C4-2B (cell line): Measurements from ENCODE around the gene MS4A4E.
A peak's percentile ranks its signal among the peaks of the same experiment; 100 is the strongest.
"Not testable (repeated sequence)": the region's sequence is repeated elsewhere in the genome, so short reads cannot be mapped to it uniquely, and the experiment has no call there.

Experiments used
- H3K27ac ChIP-seq: fragments of 450-650 bp; 2 replicates; pipeline ENCODE4 v1.5.1; 2017
- CTCF ChIP-seq: fragments of 450-650 bp; conservative IDR thresholded peaks from 2 replicates; pipeline ENCODE4 v1.5.1; 2017; ENCODE audit warnings: mild to moderate bottlenecking
- ZFX ChIP-seq: fragments of 450-650 bp; IDR thresholded peaks from 2 replicates; pipeline ENCODE4 v1.6.1; 2017

The MS4A4E gene

DNA sequence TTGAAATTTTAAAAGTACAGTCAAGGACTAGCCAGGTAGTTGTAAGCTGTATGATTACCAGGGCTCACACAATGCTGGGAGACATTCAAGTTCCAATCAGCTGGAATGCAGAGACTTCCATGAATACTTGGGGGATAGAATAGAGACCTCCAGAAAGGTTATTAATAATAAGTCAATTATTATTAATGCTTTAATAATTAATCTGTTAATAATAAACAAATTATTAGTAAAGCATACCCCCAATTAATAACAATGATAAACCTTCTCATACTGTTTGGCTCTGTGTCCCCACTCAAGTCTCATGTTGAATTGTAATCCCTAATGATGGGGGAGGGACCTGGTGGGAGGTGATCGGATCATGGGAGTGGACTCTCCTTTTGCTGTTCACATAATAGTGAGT, 45.5 kb downstream of the MS4A4E start:
- TF ChIP-seq CTCF (no peak), ZFX (no peak)
- H3K27ac ChIP-seq: no peak overlapping the region

DNA sequence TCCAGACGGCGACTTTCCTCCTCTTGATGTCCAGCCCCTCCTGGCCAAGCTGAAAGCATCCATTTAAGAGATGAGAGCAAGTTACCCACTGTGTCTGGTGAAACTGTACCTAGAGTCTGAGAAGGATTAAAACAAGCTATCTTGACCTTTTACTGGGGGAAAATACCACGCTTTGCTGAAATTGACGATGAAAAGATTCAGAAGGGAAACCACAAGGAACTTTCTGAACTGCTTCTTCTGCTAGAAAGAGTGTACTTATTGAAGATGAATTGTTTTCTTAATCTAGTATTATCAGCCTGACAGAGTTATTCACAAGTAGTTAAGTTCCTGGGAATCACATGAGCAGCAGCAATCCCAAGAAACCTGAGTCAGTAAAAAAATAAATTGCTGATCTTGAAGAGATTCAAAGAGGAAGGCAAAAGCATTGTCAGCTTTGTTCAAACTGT, 47.0 kb downstream of the MS4A4E start:
- no peak overlapping the region for H3K27ac ChIP-seq
- TF ChIP-seq ZFX: no peak
- no peak for TF ChIP-seq CTCF

- TF ChIP-seq CTCF (no peak), ZFX (no peak)
- no peak overlapping the region for H3K27ac ChIP-seq
Measured at GRCh38 chr11:60194511-60194910, 48.4 kb downstream of the MS4A4E start.

DNA sequence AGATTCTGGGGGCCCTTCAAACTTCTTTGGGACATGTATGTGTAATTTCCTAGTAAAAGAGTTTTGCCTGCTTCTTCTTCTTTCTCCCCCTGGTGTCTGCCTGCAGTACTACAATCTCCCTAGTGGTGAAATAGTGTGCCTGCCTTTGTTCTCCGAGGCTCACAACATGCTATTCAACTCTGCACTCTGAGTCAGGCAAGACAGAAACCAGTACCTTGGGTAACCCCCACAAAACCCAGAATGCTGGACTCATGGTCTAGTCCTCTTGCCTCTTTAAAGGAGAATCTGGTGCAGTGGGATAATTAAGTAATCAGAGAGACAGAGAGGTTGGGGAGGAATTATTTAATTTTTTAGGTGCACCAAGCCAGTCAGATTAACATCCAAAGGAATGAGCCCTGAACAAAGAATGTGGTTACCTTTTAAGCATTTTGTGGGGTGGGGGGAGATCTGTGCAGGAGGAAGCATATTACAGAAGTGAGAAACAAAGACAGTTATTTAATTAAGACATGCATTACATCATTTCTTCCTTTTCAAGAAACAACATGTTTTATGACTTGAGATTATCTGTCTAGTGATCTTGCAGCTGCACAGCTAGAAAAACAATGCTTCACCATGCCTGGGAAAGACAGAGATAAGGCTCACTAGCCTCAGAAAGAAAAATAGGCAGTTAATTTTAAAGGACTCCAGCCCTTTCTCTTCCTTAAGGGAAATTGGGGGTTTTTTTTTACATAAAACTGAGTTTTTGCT, 49.1 kb downstream of the MS4A4E start:
- TF ChIP-seq CTCF (peak; percentile 90), ZFX (no peak)
- no peak overlapping the region for H3K27ac ChIP-seq

DNA sequence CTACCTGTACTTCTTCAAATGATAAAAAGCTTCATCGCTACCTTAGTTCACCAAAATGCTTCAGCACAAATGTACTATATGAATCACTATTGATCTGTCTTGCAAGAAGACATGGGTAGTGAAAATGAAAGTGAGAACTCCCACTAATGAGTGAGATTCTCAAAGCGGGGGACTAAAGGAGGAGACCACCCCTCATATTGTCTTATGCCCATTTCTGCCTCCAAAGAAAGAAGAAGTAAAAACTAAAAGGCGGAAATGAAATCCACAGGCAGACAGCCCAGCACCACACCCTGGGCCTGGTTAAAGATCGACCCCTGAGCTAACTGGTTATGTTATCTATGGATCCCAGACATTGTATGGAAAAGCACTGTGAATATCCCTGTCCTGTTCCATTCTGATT, 50.4 kb downstream of the MS4A4E start:
- H3K27ac ChIP-seq: not testable (repeated sequence)

DNA sequence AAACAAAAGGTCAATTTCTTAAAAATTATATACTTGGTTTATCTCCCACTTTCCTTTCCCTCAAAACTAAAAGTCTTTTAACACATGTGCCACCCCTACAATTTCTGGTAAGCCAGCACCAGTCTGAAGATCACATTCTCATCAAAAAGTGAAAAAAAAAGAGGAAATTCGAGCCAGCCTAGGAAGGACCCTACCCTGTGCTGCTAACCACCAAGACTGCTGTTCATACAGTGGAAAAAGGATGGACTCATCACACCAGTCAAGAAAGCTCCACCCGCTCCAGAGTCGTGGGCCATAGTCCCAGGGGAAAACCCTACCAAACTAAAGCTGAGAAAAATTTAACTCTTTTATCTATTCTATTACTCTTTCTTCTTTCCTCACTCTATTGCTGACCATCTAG, 54.5 kb downstream of the MS4A4E start:
- not testable (repeated sequence) for H3K27ac ChIP-seq

- not testable (repeated sequence) for H3K27ac ChIP-seq
Measured at GRCh38 chr11:60186128-60186527, 56.8 kb downstream of the MS4A4E start.

DNA sequence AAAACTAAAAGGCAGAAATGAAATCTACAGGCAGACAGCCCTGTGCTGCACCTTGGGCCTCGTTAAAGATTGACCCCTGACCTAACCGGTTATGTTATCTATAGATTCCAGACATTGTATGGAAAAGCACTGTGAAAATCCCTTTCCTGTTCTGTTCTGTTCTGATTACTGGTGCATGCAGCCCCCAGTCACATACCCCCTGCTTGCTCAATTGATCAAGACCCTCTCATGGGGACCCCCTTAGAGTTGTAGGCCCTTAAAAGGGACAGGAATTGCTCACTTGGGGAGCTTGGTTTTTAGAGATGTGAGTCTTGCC, 57.5 kb downstream of the MS4A4E start:
- not testable (repeated sequence) for H3K27ac ChIP-seq

- TF ChIP-seq ZFX: no peak
- no peak for TF ChIP-seq CTCF
- no peak overlapping the region for H3K27ac ChIP-seq
Measured at GRCh38 chr11:60184824-60185511, 58.0 kb downstream of the MS4A4E start.
